GM21360 (cell line): ENCODE results near the gene ITK.
"Not testable (repeated sequence)": the region's sequence is repeated elsewhere in the genome, so short reads cannot be mapped to it uniquely, and the experiment has no call there.

ENCODE experiments used
- ATAC-seq: cut with Tn5 transposase; IDR thresholded peaks from one replicate; pipeline ENCODE4 v1.9.1; 2021; ENCODE audit warnings: mild to moderate bottlenecking, moderate library complexity; ENCODE audit not compliant: unreplicated experiment

ITK gene

DNA sequence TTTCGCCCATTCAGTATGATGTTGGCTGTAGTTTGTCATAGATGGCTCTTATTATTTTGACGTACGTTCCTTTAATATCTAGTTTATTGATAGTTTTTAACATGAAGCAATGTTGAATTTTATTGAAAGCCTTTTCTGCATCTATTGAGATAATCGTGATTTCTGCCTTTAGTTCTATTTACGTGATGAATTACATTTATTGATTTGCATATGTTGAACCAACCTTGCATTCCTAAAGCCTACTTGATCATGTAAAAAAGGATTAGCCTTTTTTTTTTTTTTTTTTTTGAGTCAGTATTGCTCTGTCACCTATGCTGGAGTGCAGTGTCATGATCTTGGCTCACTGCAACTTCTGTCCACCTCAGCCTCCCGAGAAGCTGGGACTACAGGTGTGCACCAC is 25.1 kb downstream of the ITK start:
- no peak for ATAC-seq

DNA sequence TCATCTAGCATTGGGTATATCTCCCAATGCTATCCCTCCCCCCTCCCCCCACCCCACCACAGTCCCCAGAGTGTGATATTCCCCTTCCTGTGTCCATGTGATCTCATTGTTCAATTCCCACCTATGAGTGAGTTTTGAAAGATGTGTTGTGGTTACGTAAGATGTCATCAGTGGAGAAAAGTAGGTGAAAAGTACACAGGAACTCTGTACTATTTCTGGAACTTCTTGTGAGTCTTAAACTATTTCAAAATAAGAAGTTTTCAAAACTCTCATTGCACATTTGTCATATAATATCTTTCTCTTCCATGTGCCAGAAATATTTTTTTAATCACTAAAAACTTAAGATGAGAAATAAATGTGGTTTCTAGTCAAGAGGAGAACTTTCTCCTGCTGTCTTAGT is 30.0 kb downstream of the ITK start:
- ATAC-seq, result not testable (repeated sequence)

DNA sequence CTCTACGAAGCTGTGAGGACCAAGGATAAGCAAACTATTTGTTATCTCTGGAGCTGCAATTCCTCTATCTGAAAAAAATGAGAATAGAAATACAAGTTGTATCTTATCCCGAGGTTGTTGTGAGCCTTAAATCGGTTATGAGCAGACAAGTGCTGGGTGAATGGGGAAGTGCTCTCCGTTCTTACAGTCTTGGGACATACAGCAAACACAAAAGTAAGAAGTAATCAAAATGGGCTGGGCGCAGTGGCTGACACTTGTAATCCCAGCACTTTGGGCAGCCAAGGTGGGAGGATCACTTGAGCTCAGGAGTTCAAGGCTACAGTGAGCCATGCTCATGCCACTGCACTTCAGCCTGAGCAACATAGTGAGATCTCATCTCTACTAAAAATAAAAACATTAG is 31.7 kb downstream of the ITK start:
- ATAC-seq, result no peak

DNA sequence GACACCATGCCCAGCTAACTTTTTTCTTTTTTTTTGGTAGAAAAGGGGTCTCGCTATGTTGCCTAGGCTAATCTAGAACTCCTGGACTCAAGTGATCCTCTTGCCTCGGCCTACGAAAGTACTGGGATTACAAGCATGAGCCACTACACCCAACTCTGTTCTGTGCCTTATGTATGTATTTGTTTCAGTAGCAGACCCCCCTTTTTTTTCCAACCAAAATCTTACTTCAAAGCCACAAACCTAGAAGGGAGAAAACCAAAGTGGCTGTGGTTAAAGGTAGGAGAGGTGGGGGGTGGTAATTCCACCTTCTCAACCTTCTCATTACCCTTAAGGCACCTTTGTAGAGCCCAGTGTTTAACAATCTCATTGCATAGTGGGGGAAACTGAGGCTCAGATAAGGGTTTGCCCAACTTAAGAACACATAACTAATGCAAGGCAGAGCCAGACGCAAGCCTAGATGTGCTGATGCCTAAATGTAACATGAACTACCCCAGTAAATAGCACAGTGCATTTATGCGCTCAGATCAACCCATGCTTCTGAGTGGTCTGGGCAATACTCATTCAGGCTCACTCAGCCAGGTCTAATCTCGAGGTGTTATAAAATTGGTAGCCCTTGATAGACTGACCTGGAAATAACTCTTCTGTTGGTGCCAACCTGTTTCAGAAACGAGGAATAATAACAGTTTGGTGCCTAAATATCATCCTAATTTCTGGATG is 33.0 kb downstream of the ITK start:
- ATAC-seq, result no peak

DNA sequence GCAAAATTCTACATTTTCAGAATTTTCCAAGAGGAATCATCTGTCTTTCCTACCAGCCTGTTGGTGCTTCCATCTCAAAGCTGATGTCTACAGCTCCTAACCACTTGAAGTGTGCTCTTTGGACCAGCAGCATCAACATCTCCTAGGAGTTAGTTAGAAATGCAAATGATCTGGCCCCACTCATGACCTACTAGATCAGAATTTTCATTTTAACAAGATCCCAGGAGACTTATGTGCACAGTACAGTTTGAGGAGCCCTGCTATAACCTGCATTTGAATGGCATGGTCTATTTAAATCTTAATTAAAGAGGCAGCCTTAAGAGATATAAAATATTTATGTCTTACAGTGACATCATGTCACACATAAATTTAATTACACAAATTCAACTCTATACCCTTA is 33.8 kb downstream of the ITK start:
- ATAC-seq, result no peak

DNA sequence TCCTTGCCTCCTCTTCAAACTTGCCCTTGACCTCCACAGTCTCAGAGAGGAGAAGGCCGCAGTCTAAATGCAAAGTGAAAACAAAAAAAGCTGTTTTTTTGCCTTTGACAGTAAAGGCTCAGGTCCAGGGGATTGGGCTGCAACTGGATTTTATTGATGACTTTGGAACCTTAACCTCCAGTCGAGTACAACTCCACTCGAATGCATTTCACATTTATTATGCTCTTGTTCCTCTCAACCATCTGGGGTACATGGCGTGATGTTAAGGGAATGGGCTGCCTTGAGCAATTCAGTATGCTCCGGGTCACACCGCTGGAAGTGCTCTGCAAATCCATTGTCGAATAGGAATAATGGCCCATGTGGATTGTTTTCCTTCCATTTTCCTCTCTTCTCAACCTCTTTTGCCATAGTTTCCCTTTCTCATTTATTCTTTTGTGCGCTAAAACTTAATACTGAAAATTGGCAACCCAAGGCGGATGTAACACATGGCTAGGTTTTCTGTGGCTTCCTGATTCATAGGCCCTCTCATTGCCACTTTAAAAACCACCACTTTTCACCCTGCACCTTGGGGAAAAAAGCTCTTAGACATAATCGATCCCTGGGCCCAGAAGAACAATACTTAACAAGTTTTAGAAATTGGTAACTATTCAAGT is 34.3 kb downstream of the ITK start:
- ATAC-seq, result peak; percentile 34

DNA sequence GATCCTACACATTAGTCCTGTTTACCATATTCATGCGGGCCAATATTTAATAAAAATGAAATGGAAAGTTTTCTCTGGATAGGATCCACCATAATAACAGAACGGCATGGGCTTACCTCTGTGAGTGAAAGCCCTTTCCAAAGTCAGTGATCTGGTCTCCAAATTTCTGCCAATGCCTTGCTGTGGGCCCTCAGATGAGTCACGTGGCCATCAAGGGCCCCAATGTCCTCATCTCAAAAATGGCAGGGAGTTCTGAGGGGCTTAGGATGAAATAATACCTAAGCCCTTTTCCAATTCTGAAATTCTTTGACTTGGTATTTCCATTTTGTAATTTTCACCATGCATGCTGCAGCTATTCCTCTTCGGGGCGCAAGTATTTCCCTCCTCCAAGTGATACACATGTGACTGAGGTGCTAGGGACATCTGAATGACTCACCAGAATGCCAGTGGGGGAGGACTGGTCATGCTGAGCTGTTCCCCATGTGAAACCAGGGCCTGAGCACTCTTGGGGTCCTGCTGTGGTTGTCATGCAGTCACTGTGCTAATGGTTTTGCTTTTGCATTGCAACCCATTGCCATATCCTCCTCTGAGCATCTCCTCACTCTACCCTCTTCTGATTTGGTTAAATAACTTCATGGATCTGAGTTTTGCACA is 35.0 kb downstream of the ITK start:
- ATAC-seq, result no peak

DNA sequence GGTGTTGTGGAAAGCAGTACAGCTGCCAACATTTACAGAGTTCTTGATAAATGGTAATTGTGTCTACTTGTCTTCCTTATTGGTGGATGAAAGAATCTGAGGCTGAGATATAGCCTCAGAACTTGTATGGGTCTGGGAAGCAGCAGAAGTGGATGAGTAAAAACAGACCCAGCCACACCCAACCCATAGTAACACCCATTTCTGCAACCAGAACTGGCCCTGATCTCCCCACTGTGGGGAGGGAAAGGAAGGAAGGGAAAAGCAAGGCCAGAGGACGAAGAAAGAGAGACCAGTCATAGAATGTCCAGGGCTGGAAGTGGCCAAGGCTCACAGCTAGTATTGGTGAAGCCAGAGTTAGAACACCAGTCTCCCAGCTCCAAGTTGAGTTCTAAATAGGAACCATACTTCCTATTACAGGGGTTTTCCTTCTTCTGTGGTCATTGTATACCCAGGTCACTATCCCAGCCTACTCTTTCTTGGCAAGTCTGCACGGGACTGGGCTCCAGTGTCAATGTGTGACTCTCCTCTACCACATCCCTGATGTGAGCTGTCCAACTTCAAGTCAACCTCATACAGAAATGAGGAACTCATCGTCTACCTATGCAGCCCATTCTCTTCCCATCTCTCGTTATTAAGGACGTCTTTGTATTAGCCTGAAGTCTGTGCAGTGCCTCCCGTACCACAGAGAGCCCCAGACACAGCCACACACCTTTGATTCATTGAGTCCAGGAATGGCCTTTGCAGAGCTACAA is 35.9 kb downstream of the ITK start:
- ATAC-seq, result no peak

DNA sequence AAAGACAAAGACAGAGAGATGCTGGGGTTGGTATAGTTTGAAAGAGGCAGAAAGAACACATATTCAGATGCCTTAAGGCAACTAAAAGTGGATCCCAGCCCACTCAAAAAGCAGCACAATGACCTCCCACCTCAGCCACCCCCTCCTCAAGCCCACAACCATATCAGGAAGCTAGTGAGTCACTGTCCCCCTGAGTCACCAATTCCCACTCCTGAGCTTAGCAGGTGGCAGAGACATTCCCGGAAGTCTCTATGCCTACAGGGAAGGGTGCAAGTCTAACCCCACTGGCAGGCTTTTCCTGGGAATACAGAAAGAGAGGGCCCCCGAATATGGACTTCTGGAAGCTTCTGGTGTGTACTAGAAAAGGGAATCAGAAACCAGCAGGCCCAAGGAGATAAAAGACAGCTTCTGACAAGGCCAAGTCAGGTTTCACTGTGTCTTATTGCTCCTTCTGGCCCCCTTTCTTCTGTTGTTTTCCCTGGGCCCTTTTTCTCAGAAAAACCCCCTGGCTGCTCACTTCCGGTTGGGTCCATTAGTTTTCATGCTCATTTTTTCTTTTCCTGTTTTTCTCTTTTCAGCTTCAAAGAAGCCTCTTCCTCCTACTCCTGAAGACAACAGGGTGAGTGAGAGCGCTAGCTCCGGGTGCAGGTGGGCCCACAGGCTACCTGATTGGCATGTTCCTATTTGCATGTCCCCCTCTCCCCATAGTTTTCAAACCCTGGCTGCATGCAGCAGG is 36.8 kb downstream of the ITK start:
- no peak for ATAC-seq

DNA sequence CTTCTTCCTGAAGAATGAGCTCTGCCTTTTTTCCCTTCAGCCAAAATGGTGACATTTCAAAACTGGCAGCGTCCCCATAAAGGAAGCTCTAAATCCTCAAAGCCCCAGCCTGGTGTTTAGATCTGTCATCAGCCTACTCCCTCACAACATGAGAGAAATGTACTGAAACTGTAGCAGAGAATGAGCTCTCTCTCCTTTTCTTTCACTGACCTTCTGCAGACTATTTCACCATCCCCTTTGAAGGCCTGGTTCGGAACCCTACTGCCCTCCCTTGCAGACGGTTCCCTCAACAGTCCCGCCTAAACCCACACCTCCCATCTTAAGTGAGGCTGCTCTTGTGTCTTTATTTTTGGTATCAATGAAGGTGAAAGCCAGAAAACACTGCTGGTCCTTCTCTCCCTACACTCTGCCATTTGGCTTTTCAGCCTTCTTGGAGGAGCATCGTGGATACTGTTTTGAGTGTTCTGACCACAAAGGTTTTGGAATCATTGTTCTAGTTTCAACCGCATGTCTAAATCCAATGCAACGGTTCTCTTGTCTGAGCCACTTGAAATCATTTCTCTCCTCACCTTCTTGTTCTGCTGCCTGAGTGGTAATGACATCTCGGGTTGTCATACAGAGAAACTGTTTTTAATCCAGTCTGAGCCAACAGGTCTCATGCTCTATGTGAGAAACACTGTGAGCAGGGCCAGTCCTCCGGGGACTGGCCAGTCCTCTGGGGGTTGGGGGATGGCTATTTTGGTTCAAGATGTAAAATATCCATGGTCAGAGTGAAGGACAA is 39.0 kb downstream of the ITK start:
- ATAC-seq, result peak; percentile 63

DNA sequence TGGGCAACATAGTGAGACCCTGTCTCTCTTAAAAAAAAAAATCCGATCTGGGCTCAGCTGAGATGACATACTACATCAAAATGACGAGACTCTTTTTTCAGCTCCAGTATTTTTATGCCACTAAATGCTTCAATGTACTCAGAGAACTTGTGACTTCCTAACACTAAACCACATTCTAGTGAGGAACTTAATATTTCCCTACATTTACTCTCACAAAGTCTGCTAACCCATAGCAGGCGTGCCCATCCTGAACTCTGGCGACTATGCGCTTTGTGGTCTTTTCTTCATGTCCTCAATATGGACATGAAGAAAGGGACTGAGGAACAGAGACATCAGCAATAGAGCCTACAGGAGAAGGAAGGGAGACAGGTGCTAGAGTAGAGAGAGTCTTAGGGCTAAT is 41.3 kb downstream of the ITK start:
- ATAC-seq, result no peak

DNA sequence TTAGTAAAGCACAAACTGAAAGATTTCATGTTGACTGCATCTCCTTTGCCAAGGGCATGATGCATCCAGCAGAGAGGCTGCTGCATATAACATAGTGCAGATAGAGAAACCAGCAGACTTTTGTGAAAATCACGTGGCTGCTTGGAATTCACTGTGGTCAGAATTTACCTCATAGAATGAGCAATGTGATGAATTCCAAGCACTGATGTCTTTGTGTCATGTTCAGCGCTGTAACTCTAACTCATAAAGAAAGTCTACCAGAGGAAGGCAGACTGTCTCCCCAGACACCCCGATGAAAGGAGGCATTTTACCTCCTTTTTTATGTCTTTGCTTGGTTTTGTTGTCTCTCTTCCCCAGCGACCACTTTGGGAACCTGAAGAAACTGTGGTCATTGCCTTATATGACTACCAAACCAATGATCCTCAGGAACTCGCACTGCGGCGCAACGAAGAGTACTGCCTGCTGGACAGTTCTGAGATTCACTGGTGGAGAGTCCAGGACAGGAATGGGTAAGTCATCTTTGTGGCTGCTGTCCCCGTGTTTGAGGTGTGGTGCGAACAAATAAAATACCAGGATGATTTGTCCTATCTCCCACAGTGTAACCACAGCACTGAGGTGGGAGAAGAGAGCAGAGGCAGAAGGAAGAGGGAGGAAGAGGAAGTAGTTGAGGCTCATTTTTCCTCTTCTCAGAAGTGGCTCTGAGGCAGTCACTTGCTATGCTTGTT is 42.0 kb downstream of the ITK start:
- no peak for ATAC-seq

DNA sequence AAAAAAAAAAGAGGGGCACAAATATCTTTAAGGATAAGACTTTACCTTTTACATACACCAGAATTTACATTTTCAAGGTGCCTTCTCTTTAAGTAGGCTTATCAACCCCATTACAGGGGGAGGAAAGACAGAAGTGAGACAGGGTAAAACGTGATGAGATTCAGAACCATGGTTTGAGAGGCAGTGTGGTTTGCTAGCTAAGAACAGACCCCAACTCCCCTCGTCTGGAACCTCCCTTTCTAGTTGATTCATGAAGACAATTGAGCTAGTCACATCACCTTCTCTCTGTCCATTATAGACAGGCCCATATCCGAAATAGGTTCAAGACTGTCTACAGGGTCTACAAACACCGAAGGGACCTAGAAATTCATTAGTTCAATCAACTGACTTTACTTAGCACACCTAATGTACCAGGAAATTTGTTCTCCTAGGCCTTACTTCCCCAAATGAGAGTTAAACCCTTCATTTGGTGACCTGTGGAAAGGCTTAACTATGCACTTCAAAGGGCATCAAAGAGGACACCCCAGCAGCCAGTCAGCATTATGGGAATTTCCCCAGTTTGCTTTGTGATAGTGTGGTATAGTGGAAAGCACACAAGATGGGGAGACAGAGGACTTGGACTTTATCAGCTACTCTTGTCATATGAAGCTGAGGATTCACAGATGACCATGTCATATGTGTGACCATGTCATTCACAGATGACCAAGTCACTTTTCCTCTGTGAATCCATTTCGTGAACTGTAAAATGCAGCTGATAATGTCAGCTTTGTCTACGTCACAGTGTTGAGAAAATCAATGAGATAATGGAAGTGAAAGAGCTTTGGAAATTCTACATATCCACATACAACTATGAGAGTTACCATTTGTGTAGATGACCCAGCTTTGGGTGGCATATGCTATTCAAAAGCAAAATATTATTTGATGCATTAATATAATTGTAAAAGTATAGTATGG is 45.1 kb downstream of the ITK start:
- no peak for ATAC-seq

DNA sequence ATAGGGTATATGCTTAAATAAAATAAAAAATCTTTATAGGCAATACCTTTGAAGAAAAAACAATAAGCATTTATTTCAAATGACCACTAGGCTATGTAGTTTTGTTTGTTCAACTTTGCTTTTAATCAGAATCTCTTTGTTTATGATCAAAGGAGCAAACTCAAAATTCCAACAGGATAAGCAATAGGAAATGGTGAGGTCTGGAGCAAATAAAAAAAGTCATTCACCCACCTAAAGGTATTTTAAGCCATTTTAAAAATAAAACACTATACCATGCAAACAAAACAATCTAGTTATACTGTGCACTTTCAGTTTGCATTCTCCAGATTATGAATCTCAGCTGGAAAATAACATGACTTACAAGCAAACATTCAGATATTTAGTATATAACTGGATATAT is 50.0 kb downstream of the ITK start:
- ATAC-seq, result no peak

DNA sequence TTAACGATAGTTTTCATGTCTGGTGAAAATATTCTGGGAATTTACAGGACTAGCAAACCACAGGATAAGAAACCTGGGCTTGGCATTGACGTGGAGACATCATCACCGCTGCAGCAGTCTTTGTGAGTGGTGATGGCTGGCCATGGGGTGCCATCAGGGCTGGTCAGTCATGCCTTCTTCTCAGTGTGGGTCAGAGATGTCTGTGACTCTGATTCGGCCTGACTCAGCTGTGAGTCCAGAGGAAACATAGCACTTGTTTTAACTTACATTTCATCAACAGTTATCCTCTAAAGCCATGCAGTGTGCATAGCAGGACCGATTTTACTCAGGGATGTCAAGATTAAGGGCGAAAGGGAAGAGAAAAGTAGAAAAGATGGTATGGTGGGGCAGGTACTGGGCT is 52.1 kb downstream of the ITK start:
- no peak for ATAC-seq

DNA sequence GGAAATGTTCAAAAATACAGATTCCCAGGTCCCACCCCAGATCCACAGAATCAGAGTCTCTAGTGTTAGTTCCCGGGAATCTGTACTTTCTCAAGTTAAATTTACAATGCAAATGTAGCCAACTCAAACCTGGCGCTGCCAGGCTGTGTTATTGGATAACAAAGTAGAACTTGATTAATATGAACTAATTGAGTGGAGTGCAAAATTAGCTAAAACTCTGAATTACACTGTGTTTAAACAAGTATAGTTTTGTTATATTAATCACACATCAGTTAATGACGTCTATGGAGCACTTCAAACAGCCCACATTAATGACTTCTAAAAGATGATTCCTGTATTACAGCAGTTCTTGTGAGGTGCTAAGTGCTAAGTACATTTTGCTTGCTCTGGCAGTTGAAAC is 52.9 kb downstream of the ITK start:
- ATAC-seq, result no peak

DNA sequence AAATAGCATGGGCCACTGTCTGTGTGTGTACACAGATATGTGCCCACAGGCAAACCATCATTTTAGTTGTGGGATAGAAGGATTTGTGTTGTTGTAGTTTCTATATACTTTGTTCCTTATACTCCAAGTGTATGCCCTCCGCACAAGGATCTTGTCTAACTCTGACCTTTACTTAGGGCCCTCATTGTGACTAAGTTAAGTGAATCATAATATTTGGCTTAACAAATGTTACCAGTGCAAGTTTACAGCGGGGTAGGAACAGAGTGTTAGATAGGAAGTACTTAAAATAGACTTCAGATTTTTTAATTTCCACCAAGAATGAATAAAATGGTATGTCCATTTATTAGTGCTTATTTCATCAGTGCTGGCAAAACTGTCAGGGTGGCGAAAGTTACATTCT is 55.8 kb downstream of the ITK start:
- ATAC-seq, result no peak

DNA sequence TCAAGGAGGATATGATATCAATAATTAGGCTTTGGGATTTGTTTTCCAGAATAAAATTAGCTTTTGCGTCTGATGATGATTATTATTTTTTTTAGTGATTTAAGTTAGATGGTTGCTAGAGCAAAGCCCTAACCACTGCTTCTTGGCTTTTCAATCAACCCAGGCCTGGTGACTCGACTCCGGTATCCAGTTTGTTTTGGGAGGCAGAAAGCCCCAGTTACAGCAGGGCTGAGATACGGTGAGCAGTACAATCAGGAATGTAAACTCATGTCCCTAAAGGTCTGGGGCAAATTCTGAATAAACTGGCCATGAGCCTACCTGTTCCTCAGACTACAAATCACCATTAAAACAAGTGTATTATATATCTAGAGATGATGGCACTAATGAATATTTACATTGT is 60.8 kb downstream of the ITK start:
- no peak for ATAC-seq
